Neuronal stem cell (in vitro differentiated cells): ENCODE results near the gene EGLN2.
"Not testable (repeated sequence)": the region's sequence is repeated elsewhere in the genome, so short reads cannot be mapped to it uniquely, and the experiment has no call there.

Source experiments
- DNase-seq: peaks from one replicate; pipeline ENCODE4 v3.0.0-alpha.2; 2013; ENCODE audit warnings: low spot score
- H2AFZ ChIP-seq: one replicate; pipeline ENCODE4 v1.6.1; 2013; ENCODE audit warnings: mild to moderate bottlenecking, low read length, inconsistent platforms
- H2AK5ac ChIP-seq: 2 replicates; pipeline ENCODE4 v1.6.1; 2013; ENCODE audit warnings: low read depth, mild to moderate bottlenecking, inconsistent platforms, low read length, moderate library complexity, mixed read lengths
- H2BK120ac ChIP-seq: 2 replicates; pipeline ENCODE4 v1.6.1; 2013; ENCODE audit warnings: low read depth, mild to moderate bottlenecking, inconsistent platforms, low read length, moderate library complexity, mixed read lengths
- H2BK12ac ChIP-seq: one replicate; pipeline ENCODE4 v1.6.1; 2013; ENCODE audit warnings: low read length, inconsistent platforms
- H2BK15ac ChIP-seq: 2 replicates; pipeline ENCODE4 v1.6.1; 2013; ENCODE audit warnings: mild to moderate bottlenecking, low read length, inconsistent platforms, mixed read lengths
- H2BK5ac ChIP-seq: one replicate; pipeline ENCODE4 v1.6.1; 2013; ENCODE audit warnings: inconsistent platforms, mild to moderate bottlenecking, low read length, moderate library complexity
- H3K14ac ChIP-seq: one replicate; pipeline ENCODE4 v1.6.1; 2013; ENCODE audit warnings: low read length, inconsistent platforms
- H3K18ac ChIP-seq: 2 replicates; pipeline ENCODE4 v1.6.1; 2013; ENCODE audit warnings: low read length, inconsistent platforms
- H3K23ac ChIP-seq: 2 replicates; pipeline ENCODE4 v1.6.1; 2013; ENCODE audit warnings: low read depth, mild to moderate bottlenecking, mixed read lengths, low read length, inconsistent platforms; ENCODE audit not compliant: poor library complexity
- H3K27ac ChIP-seq: replicated peaks from 3 replicates; pipeline ENCODE4 v1.5.1; 2013; ENCODE audit warnings: low read length, inconsistent platforms
- H3K27me3 ChIP-seq, 3 experiments: 2 replicates each; pipeline ENCODE4 v1.6.1; 2013; ENCODE audit warnings: low read length in 3 of 3, mild to moderate bottlenecking in 2 of 3, inconsistent platforms in 1 of 3, low read depth in 1 of 3, mixed read lengths in 1 of 3, moderate library complexity in 1 of 3; ENCODE audit not compliant: control insufficient read depth in 3 of 3, insufficient read depth in 3 of 3
- H3K36me3 ChIP-seq, 2 donors: replicated peaks in 1 of 2; 2 replicates each; pipeline ENCODE4 v1.6.1; 2013; ENCODE audit warnings: low read length in 2 of 2; ENCODE audit not compliant: control insufficient read depth in 2 of 2, insufficient read depth in 2 of 2
- H3K4ac ChIP-seq: 2 replicates; pipeline ENCODE4 v1.6.1; 2013; ENCODE audit warnings: inconsistent platforms, mild to moderate bottlenecking, low read length, moderate library complexity
- H3K4me1 ChIP-seq, 2 donors: 1 replicate in 1 of 2; 2 replicates in 1 of 2; pipeline ENCODE4 v1.6.1; 2013; ENCODE audit warnings: low read length in 2 of 2, low read depth in 1 of 2; ENCODE audit not compliant: control insufficient read depth in 2 of 2, insufficient read depth in 1 of 2
- H3K4me2 ChIP-seq: one replicate; pipeline ENCODE4 v1.6.1; 2013; ENCODE audit warnings: mild to moderate bottlenecking, low read length, inconsistent platforms; ENCODE audit not compliant: insufficient read depth, poor library complexity, severe bottlenecking
- H3K4me3 ChIP-seq, 2 donors: 2 replicates each; pipeline ENCODE4 v1.5.1; 2013; ENCODE audit warnings: low read length in 2 of 2, mild to moderate bottlenecking in 2 of 2, inconsistent platforms in 1 of 2, moderate library complexity in 1 of 2
- H3K79me1 ChIP-seq: one replicate; pipeline ENCODE4 v1.6.1; 2013; ENCODE audit warnings: low read depth, mild to moderate bottlenecking, inconsistent platforms, low read length, moderate library complexity
- H3K9ac ChIP-seq: one replicate; pipeline ENCODE4 v1.6.1; 2013; ENCODE audit warnings: mild to moderate bottlenecking, low read depth, low read length, inconsistent platforms; ENCODE audit not compliant: poor library complexity
- H3K9me3 ChIP-seq, 2 donors: replicated peaks in 1 of 2; 2 replicates each; pipeline versions ENCODE3 to v1.6.1; 2013; ENCODE audit warnings: low read length in 2 of 2, mild to moderate bottlenecking in 2 of 2, inconsistent platforms in 1 of 2, low read depth in 1 of 2, mixed read lengths in 1 of 2, moderate library complexity in 1 of 2; ENCODE audit not compliant: control insufficient read depth in 2 of 2, insufficient read depth in 1 of 2
- H4K8ac ChIP-seq: one replicate; pipeline ENCODE4 v1.6.1; 2013; ENCODE audit warnings: low read depth, mild to moderate bottlenecking, inconsistent platforms, low read length, moderate library complexity
- H4K91ac ChIP-seq: one replicate; pipeline ENCODE4 v1.6.1; 2013; ENCODE audit warnings: low read length, low read depth, mild to moderate bottlenecking, inconsistent platforms; ENCODE audit not compliant: poor library complexity
- WGBS, 2 donors: extraction: QIAGEN DNeasy Blood & Tissue Kit; methylation state at CpG; one replicate each; pipeline ENCODE4 v1.1.7; 2013; ENCODE audit warnings: missing lambda C conversion rate in 2 of 2, mixed read lengths in 1 of 2; ENCODE audit not compliant: insufficient read length in 2 of 2, insufficient replicate concordance in 1 of 2; ENCODE audit errors: extremely low coverage in 2 of 2; 5-methylcytosine and 5-hydroxymethylcytosine counted together

Gene EGLN2

GRCh38 chr19:40763526-40763925 is 35.5 kb upstream of the EGLN2 start:
- no peak overlapping the region for H2BK120ac ChIP-seq
- H4K8ac ChIP-seq = no peak overlapping the region
- H3K18ac ChIP-seq = no peak overlapping the region
- no peak overlapping the region for H4K91ac ChIP-seq
- H3K36me3 ChIP-seq = peaks cover 65 to 91% of the 10 kb centered on the region in 2 donors
- no peak overlapping the region for H3K23ac ChIP-seq
- no CpG with 5 or more reads among the region's 7 CpGs for WGBS, 2 donors
- no peak overlapping the region for H2AK5ac ChIP-seq
- H2BK5ac ChIP-seq = no peak overlapping the region
- H3K4me2 ChIP-seq = no peak overlapping the region
- H3K4ac ChIP-seq = no peak overlapping the region
- no peak overlapping the region for H2AFZ ChIP-seq
- H3K9ac ChIP-seq = no peak overlapping the region
- H3K9me3 ChIP-seq = no peaks in the 10 kb centered on the region
- no peaks in the 10 kb centered on the region for H3K27me3 ChIP-seq
- no peak for DNase-seq
- no peak overlapping the region for H3K14ac ChIP-seq
- H3K27ac ChIP-seq = no peak overlapping the region
- peaks cover 3% of the 10 kb centered on the region for H3K79me1 ChIP-seq
- H2BK15ac ChIP-seq = no peak overlapping the region
- H3K4me3 ChIP-seq = no peak overlapping the region
- H2BK12ac ChIP-seq = no peak overlapping the region
- no peaks in the 10 kb centered on the region for H3K4me1 ChIP-seq

- Histone ChIP-seq H3K4me2 (no peak overlapping the region), H2AK5ac (no peak overlapping the region), H3K9ac (no peak overlapping the region), H2BK12ac (peak overlapping the region; percentile 35), H2BK15ac (no peak overlapping the region), H3K9me3 (no peaks in the 10 kb centered on the region), H2BK5ac (no peak overlapping the region), H2BK120ac (no peak overlapping the region), H4K8ac (no peak overlapping the region), H3K27me3 (no peaks in the 10 kb centered on the region), H3K14ac (no peak overlapping the region), H2AFZ (no peak overlapping the region), H3K23ac (no peak overlapping the region), H3K18ac (no peak overlapping the region), H3K27ac (no peak overlapping the region), H3K36me3 (peaks cover 63 to 92% of the 10 kb centered on the region in 2 donors), H3K4ac (no peak overlapping the region), H3K4me1 (no peaks in the 10 kb centered on the region), H4K91ac (no peak overlapping the region), H3K79me1 (peaks cover 3% of the 10 kb centered on the region), H3K4me3 (no peak overlapping the region)
- WGBS, 2 donors = no CpG with 5 or more reads among the region's 10 CpGs
- no peak for DNase-seq
Measured at GRCh38 chr19:40763963-40764362, 35.0 kb upstream of the EGLN2 start.

- not testable (repeated sequence) for H3K27ac ChIP-seq, H2BK12ac ChIP-seq, H3K27me3 ChIP-seq, H3K79me1 ChIP-seq, H3K18ac ChIP-seq, H4K91ac ChIP-seq, H3K4ac ChIP-seq, H3K4me2 ChIP-seq, H3K9me3 ChIP-seq, H2BK120ac ChIP-seq, H2AK5ac ChIP-seq, H3K9ac ChIP-seq, H2BK5ac ChIP-seq, H3K4me3 ChIP-seq, H3K14ac ChIP-seq, H2BK15ac ChIP-seq, H3K23ac ChIP-seq, H3K4me1 ChIP-seq, H4K8ac ChIP-seq, DNase-seq, H2AFZ ChIP-seq
- WGBS, 2 donors = no CpG with 5 or more reads among the region's 13 CpGs
- H3K36me3 ChIP-seq = peaks cover 43 to 75% of the 10 kb centered on the region in 2 donors
Measured at GRCh38 chr19:40766385-40766784, 32.6 kb upstream of the EGLN2 start.

- Histone ChIP-seq H3K9me3 (peaks cover 0 to 5% of the 10 kb centered on the region in 2 donors), H3K4me2 (no peak overlapping the region), H3K4me3 (no peak overlapping the region), H3K36me3 (peaks cover 22 to 50% of the 10 kb centered on the region in 2 donors), H4K8ac (no peak overlapping the region), H2BK5ac (no peak overlapping the region), H3K14ac (no peak overlapping the region), H3K9ac (no peak overlapping the region), H2AFZ (no peak overlapping the region), H3K23ac (no peak overlapping the region), H3K18ac (no peak overlapping the region), H3K4me1 (no peaks in the 10 kb centered on the region), H3K79me1 (no peaks in the 10 kb centered on the region), H2AK5ac (no peak overlapping the region), H4K91ac (no peak overlapping the region), H3K4ac (no peak overlapping the region), H2BK15ac (no peak overlapping the region), H2BK120ac (no peak overlapping the region), H3K27me3 (no peaks in the 10 kb centered on the region), H2BK12ac (no peak overlapping the region), H3K27ac (no peak overlapping the region)
- no CpG with 5 or more reads among the region's 5 CpGs for WGBS, 2 donors
- DNase-seq = no peak
Measured at GRCh38 chr19:40768869-40769268, 30.1 kb upstream of the EGLN2 start.
